DMS114 treated with DMSO at 0.1 percent for 48 hours (cell line): ENCODE data around the gene NKX2-1.
"Not testable (repeated sequence)": the region's sequence is repeated elsewhere in the genome, so short reads cannot be mapped to it uniquely, and the experiment has no call there.

Experiments used
- DNase-seq: peaks from one replicate; lab custom pipeline; 2025; ENCODE audit not compliant: unreplicated experiment; lab: John Stamatoyannopoulos, UW

The NKX2-1 gene

GRCh38 chr14:36505892-36506731 lies 13.9 kb downstream of the NKX2-1 start:
- no peak for DNase-seq

GRCh38 chr14:36505181-36505815 lies 14.7 kb downstream of the NKX2-1 start:
- DNase-seq = no peak

- no peak for DNase-seq
These were observed 15.3 kb downstream of the NKX2-1 start for GRCh38 chr14:36504771-36505175.

GRCh38 chr14:36503771-36504741 lies 16.0 kb downstream of the NKX2-1 start:
- DNase-seq = no peak

- no peak for DNase-seq
These were observed 17.2 kb downstream of the NKX2-1 start for GRCh38 chr14:36502558-36503508.

- no peak for DNase-seq
These were observed 21.1 kb downstream of the NKX2-1 start for GRCh38 chr14:36498938-36499337.

- DNase-seq = no peak
These were observed 23.7 kb downstream of the NKX2-1 start for GRCh38 chr14:36496346-36496745.

GRCh38 chr14:36495666-36496065 lies 24.4 kb downstream of the NKX2-1 start:
- no peak for DNase-seq

- DNase-seq = no peak
These were observed 26.3 kb downstream of the NKX2-1 start for GRCh38 chr14:36493761-36494160.

- DNase-seq = no peak
These were observed 34.3 kb downstream of the NKX2-1 start for GRCh38 chr14:36485773-36486172.

- no peak for DNase-seq
These were observed 40.7 kb downstream of the NKX2-1 start for GRCh38 chr14:36479344-36479743.

GRCh38 chr14:36478782-36479181 lies 41.2 kb downstream of the NKX2-1 start:
- no peak for DNase-seq

- no peak for DNase-seq
These were observed 42.8 kb downstream of the NKX2-1 start for GRCh38 chr14:36477266-36477665.

- not testable (repeated sequence) for DNase-seq
These were observed 44.0 kb downstream of the NKX2-1 start for GRCh38 chr14:36476061-36476460.

GRCh38 chr14:36474593-36474992 lies 45.4 kb downstream of the NKX2-1 start:
- no peak for DNase-seq

- DNase-seq = no peak
These were observed 48.6 kb downstream of the NKX2-1 start for GRCh38 chr14:36471431-36471830.

GRCh38 chr14:36467332-36467731 lies 52.7 kb downstream of the NKX2-1 start:
- no peak for DNase-seq
